ENCODE data around the gene LGR4.
"Not testable (repeated sequence)": the region's sequence is repeated elsewhere in the genome, so short reads cannot be mapped to it uniquely, and the experiment has no call there.

The LGR4 gene, protein sequence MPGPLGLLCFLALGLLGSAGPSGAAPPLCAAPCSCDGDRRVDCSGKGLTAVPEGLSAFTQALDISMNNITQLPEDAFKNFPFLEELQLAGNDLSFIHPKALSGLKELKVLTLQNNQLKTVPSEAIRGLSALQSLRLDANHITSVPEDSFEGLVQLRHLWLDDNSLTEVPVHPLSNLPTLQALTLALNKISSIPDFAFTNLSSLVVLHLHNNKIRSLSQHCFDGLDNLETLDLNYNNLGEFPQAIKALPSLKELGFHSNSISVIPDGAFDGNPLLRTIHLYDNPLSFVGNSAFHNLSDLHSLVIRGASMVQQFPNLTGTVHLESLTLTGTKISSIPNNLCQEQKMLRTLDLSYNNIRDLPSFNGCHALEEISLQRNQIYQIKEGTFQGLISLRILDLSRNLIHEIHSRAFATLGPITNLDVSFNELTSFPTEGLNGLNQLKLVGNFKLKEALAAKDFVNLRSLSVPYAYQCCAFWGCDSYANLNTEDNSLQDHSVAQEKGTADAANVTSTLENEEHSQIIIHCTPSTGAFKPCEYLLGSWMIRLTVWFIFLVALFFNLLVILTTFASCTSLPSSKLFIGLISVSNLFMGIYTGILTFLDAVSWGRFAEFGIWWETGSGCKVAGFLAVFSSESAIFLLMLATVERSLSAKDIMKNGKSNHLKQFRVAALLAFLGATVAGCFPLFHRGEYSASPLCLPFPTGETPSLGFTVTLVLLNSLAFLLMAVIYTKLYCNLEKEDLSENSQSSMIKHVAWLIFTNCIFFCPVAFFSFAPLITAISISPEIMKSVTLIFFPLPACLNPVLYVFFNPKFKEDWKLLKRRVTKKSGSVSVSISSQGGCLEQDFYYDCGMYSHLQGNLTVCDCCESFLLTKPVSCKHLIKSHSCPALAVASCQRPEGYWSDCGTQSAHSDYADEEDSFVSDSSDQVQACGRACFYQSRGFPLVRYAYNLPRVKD

GRCh38 chr11:27472398-27473016 lies at the start of gene LGR4:
LGR4 (minus strand) TSS chr11:27472790; CDS start chr11:27472302, 488 bp downstream.
- peak; percentile 99 for DNase-seq

- DNase-seq, result no peak
Measured at GRCh38 chr11:27520226-27520625, 47.6 kb upstream of the LGR4 start.

GRCh38 chr11:27518518-27518917 lies 45.9 kb upstream of the LGR4 start:
- DNase-seq, result no peak

- not testable (repeated sequence) for DNase-seq
Measured at GRCh38 chr11:27517490-27517889, 44.9 kb upstream of the LGR4 start.

GRCh38 chr11:27514558-27514957 lies 42.0 kb upstream of the LGR4 start:
- no peak for DNase-seq

DNA sequence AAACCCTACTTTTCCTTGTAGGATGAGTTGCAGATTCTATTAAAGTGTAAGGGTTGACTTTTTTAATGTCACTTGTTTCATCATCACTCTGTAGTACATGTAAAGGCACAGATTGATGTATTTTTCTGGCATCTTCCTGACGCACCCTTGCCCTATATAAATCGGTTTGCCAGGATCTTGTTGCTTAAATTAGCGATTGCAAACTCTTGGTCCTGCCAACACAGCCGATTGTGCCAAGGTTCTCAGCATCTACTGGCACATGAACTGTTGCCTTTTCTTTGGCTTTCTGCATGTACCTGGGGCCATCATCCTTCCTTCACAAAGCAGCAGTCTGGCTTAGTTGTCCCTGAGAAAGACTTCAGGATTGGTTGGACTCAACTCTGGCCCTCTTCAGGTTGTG lies 41.5 kb upstream of the LGR4 start:
- no peak for DNase-seq

GRCh38 chr11:27513389-27513788 lies 40.8 kb upstream of the LGR4 start:
- DNase-seq, result no peak

GRCh38 chr11:27512238-27512637 lies 39.6 kb upstream of the LGR4 start:
- no peak for DNase-seq

DNA sequence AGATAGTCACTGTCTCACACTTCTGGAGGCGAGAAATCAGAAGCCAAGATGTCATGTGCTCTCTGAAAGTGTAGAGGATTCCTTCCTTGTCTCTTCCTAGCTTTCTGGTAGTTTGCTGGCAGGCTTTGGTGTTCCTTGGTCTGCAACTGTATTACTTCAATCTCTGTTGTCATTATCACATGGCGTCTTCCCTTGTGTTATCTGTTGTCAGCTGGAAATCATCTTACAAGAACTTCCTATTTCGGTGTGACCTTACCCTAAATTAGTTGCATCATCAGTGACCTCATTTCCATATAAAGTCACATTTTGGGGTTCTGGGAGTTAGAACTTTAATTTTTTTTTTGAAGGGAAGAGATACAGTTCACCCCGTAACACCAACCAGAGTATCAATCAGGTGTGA lies 37.3 kb upstream of the LGR4 start:
- no peak for DNase-seq

GRCh38 chr11:27507557-27508322 lies 35.1 kb upstream of the LGR4 start:
- DNase-seq, result no peak

DNA sequence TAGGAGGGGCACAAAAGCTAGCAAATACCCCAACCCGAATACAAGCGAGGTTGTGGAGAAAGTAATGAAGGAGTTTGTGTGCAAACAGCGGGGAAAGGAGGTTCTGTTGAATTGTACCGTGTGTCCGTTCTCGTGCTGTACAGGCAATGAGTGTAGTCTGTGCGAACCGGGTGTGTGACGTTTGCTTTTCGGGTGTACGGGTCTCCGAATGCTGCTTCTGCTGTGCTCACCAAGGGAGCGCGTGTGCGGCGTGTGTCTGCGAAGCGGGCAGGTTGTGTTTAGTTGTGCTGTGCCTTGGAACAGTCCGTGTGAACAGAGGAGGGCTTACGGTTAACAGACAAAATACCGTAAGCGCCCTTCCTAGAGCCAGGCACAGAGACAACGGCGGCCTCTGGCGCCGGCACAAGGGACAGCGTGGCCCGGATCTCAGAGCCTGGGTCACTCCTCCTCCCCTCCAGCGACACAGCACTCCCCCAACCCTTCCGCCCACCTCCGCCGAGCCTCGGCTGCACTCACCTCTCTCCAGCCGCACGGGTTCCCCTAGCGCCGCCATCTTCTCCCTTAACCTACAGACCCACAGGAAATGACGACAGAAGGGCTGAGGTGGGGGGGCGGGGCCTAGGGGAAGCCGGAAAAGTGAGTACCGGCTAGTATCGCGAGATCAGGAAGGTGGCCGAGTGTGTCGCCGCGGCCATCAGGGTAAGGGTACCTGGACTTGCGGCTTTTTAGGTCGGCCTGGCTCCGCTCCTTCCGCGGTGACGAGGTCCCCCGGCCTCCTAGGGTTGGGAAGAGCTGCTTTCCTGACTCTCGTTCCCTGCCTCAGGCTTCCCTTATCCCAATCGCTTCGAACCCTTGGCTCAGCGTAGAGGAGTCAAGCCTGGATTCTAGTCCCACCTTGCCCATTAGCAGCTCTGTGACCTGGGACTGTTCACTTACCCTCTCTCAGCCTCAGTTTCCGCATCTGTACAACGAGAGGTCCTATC lies 33.9 kb upstream of the LGR4 start, which contains the start of gene LIN7C:
Gene LIN7C, minus strand, starts transcription at position 570 of the 983 bp plus-strand sequence. Its CDS starts 17 bp downstream, at position 553.
- DNase-seq, result peak; percentile 95

- no peak for DNase-seq
Measured at GRCh38 chr11:27505781-27506180, 33.2 kb upstream of the LGR4 start.

DNA sequence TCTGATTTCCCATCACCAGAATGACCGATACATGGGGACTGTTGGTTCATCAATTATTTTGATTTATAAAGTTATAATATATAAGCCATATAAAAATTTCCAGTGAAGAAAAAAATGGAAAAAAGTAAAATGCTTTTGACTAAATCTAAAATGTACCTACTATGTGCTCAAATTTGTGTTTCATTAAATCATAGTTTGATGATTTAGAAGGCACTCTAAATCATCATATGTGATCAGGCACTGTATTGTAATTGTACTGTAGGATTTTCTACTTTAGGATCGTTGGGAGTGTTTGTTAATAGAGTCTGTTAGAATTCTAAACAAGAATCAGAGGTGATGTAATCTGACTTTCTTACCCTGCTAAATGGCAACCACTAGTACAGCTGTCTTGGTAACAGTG lies 31.6 kb upstream of the LGR4 start:
- no peak for DNase-seq

DNA sequence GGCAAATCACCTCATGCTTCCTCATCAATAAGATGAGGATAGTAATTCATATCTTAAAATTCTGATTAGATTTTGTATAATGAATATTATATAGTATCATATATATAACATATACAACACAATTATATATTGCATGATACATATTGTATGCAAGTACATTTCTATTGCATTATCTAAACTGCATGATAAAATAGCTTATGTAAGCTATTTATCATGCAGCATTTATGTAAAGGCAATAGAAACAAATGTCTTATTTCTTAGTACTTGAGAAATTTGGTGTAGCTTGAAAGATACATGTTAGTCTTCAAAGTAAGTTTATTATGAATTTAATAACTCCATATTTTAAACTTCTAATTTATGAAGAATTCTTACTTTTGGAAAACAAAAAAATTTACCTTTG lies 28.5 kb upstream of the LGR4 start:
- DNase-seq, result no peak

- DNase-seq, result no peak
Measured at GRCh38 chr11:27497911-27498310, 25.3 kb upstream of the LGR4 start.

DNA sequence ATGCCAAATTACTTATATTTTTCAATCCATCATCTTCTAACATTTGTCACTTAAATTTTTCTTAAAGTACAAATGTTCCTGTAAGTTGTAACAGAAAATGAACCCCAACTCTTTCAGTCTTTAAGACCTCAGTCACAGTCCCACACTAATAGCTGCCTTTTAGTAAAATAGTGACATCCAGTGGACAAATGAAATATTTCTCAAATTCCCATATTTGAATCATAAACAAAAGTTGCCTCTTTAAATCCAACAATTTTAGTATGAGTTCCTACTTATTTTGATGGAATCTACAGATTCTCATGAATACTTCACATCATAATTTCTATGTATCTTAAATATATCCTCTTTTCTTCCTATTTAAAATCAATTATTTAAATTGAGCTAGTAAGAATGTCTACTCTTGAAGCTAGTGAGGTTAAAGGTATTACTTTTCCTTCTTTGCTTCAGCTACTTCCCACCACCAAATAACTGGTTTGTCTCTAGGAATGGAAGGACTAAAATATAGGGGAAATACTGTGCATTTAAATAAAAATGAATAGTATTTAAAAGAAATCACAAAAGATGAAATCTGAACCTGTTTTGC lies 24.8 kb upstream of the LGR4 start:
- DNase-seq, result peak; percentile 29

- DNase-seq, result no peak
Measured at GRCh38 chr11:27496461-27496860, 23.9 kb upstream of the LGR4 start.

DNA sequence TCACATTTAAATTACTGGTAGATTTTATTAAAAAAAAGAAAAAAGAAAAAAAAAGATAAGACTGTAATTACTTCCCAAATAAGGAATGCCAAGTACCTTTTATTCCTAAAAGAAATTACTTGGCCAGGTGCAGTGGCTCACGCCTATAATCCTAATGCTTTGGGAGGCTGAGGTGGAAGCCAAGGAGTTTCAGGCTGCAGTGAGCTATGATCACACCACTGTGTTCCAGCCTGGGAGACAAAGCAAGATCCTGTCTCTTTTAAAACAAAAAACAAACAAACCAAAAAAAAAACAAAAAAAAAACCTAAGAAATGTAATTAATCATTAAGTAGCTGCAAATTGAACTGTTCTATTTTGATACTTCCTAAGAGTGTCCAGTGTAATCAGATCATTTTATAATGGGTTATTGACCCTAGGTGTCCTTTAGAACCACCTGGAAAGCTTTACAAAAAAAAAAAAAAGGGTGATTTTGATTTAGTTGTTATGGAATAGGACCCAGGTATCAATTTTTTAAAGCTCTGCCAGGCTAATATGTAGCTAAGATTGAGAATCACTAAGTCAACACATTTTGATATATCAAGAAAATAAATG lies 23.2 kb upstream of the LGR4 start:
- no peak for DNase-seq

DNA sequence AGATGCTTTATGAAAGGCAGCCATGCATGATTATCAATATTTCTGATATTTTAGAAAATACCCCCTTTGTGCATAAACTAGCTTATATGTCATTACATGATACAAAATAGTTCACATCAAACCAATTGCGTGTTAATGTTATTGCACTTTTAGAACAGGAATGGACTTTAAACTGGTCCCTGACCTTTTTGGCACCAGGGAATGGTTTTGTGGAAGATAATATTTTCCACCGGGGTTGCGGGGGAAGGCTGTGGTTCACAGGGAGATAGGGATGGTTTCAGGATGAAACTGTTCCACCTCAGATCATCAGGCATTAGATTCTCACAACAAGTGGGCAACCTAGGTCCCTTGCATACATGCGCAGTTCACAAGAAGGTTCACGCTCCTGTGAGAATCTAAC lies 16.5 kb upstream of the LGR4 start:
- no peak for DNase-seq

GRCh38 chr11:27487706-27488105 lies 15.1 kb upstream of the LGR4 start:
- DNase-seq, result no peak

Data from NCI-H526 treated with DMSO at 0.1 percent for 48 hours (cell line).